SU-DHL-6 (cell line): ENCODE data around the gene UBE3B.

Source experiments
- H2AFZ ChIP-seq: fragments of 200-600 bp; sonication (generic); 2 replicates; pipeline ENCODE4 v1.6.1; 2014; ENCODE audit warnings: low read depth, mild to moderate bottlenecking, moderate library complexity, mixed read lengths, antibody characterized with exemption, low read length; ENCODE audit not compliant: severe bottlenecking
- H3F3A ChIP-seq: fragments of 200-600 bp; shearing (Covaris generic); 2 replicates; pipeline ENCODE4 v1.6.0; 2016; ENCODE audit warnings: antibody characterized with exemption, mild to moderate bottlenecking; ENCODE audit not compliant: insufficient read depth
- H3K27ac ChIP-seq: fragments of 200-600 bp; sonication (generic); 2 replicates; pipeline ENCODE4 v1.5.1; 2016; ENCODE audit warnings: low read depth, mild to moderate bottlenecking, low read length, moderate library complexity, mixed read lengths
- H3K27me3 ChIP-seq: fragments of 200-600 bp; sonication (generic), shearing (Covaris generic); 2 replicates; pipeline ENCODE4 v1.6.0; 2014; ENCODE audit warnings: mild to moderate bottlenecking, low read length
- H3K36me3 ChIP-seq: fragments of 200-600 bp; sonication (generic); 2 replicates; pipeline ENCODE4 v1.6.1; 2014; ENCODE audit warnings: mild to moderate bottlenecking, low read length, mixed read lengths
- H3K4me2 ChIP-seq: fragments of 300-600, 200-600 bp; shearing (Covaris generic), sonication (generic); 2 replicates; pipeline ENCODE4 v1.6.0; 2014; ENCODE audit warnings: low read length, low read depth, mild to moderate bottlenecking; ENCODE audit not compliant: poor library complexity, severe bottlenecking
- H3K4me3 ChIP-seq: fragments of 200-600 bp; sonication (generic); 2 replicates; pipeline ENCODE4 v1.5.1; 2014; ENCODE audit warnings: antibody characterized with exemption, low read length, mild to moderate bottlenecking, mixed read lengths; ENCODE audit not compliant: insufficient read depth, poor library complexity, severe bottlenecking
- H3K79me2 ChIP-seq: fragments of 200-600 bp; sonication (generic); 2 replicates; pipeline ENCODE4 v1.6.1; 2014; ENCODE audit warnings: mild to moderate bottlenecking, low read length, moderate library complexity; ENCODE audit not compliant: insufficient read depth
- H3K9ac ChIP-seq: fragments of 200-600 bp; sonication (generic); 2 replicates; pipeline ENCODE4 v1.7.0; 2014; ENCODE audit warnings: mild to moderate bottlenecking, low read length
- H3K9me2 ChIP-seq: fragments of 200-600 bp; sonication (generic); replicated peaks from 2 replicates; pipeline ENCODE4 v1.6.1; 2014; ENCODE audit warnings: low read length; ENCODE audit not compliant: insufficient read depth
- H3K9me3 ChIP-seq: fragments of 200-600 bp; sonication (generic); 2 replicates; pipeline ENCODE4 v1.6.1; 2014; ENCODE audit warnings: low read length, mixed read lengths; ENCODE audit not compliant: insufficient read depth
- H4K20me1 ChIP-seq: fragments of 200-600 bp; sonication (generic); 2 replicates; pipeline ENCODE4 v1.6.1; 2014; ENCODE audit warnings: low read depth, mild to moderate bottlenecking, antibody characterized with exemption, low read length, moderate library complexity, mixed read lengths
- CTCF ChIP-seq: fragments of 200-600 bp; sonication (generic); IDR thresholded peaks from one replicate; pipeline ENCODE4 v1.5.1; 2017; ENCODE audit warnings: antibody characterized with exemption, mild to moderate bottlenecking, low read length, moderate library complexity; ENCODE audit not compliant: insufficient read depth, poor library complexity, severe bottlenecking
- EZH2phosphoT487 ChIP-seq: fragments of 200-600 bp; sonication (generic), shearing (Covaris generic); conservative IDR thresholded peaks from 2 replicates; pipeline ENCODE4 v1.6.1; 2018; ENCODE audit warnings: mild to moderate bottlenecking, antibody characterized with exemption, low read length, moderate library complexity, mixed read lengths

UBE3B gene

GRCh38 chr12:109559601-109560000 lies 82.2 kb downstream of the UBE3B start:
- H3K27me3 ChIP-seq, result no peaks in the 10 kb centered on the region
- no peak overlapping the region for H3K27ac ChIP-seq
- no peaks in the 10 kb centered on the region for H4K20me1 ChIP-seq
- no peak overlapping the region for H2AFZ ChIP-seq
- no peak overlapping the region for H3K4me3 ChIP-seq
- H3K9me3 ChIP-seq, result no peaks in the 10 kb centered on the region
- 0 out of 2 replicates have a peak, but pooled peaks cover 5% of the 10 kb centered on the region for H3K36me3 ChIP-seq
- no peak overlapping the region for H3K9ac ChIP-seq
- H3K4me2 ChIP-seq, result no peak overlapping the region
- no peaks in the 10 kb centered on the region for H3K9me2 ChIP-seq
- H3F3A ChIP-seq, result no peaks in the 10 kb centered on the region
- H3K79me2 ChIP-seq, result no peaks in the 10 kb centered on the region
- no peak for TF ChIP-seq CTCF
- no peak for TF ChIP-seq EZH2phosphoT487

- H3K4me3 ChIP-seq, result no peak overlapping the region
- no peaks in the 10 kb centered on the region for H3K9me2 ChIP-seq
- 0 out of 2 replicates have a peak, but pooled peaks cover 5% of the 10 kb centered on the region for H3K36me3 ChIP-seq
- no peak overlapping the region for H3K27ac ChIP-seq
- H2AFZ ChIP-seq, result no peak overlapping the region
- TF ChIP-seq EZH2phosphoT487, result no peak
- no peak for TF ChIP-seq CTCF
- H3K9me3 ChIP-seq, result no peaks in the 10 kb centered on the region
- H3K79me2 ChIP-seq, result no peaks in the 10 kb centered on the region
- no peaks in the 10 kb centered on the region for H3K27me3 ChIP-seq
- H3F3A ChIP-seq, result no peaks in the 10 kb centered on the region
- H3K9ac ChIP-seq, result no peak overlapping the region
- H4K20me1 ChIP-seq, result no peaks in the 10 kb centered on the region
- no peak overlapping the region for H3K4me2 ChIP-seq
These were observed 83.7 kb downstream of the UBE3B start for GRCh38 chr12:109560867-109561710.

GRCh38 chr12:109561711-109562030 lies 84.2 kb downstream of the UBE3B start:
- no peaks in the 10 kb centered on the region for H3K9me2 ChIP-seq
- 0 out of 2 replicates have a peak, but pooled peaks cover 5% of the 10 kb centered on the region for H3K36me3 ChIP-seq
- H2AFZ ChIP-seq, result no peak overlapping the region
- no peaks in the 10 kb centered on the region for H3K9me3 ChIP-seq
- no peak overlapping the region for H3K4me3 ChIP-seq
- H3K27me3 ChIP-seq, result no peaks in the 10 kb centered on the region
- no peaks in the 10 kb centered on the region for H3F3A ChIP-seq
- no peak overlapping the region for H3K9ac ChIP-seq
- no peak overlapping the region for H3K4me2 ChIP-seq
- no peak overlapping the region for H3K27ac ChIP-seq
- TF ChIP-seq CTCF (no peak), EZH2phosphoT487 (no peak)
- no peaks in the 10 kb centered on the region for H3K79me2 ChIP-seq
- no peaks in the 10 kb centered on the region for H4K20me1 ChIP-seq
